ENCODE measurements around the gene RHOF. TPM values are rescaled to one million over a fixed set of nuclear protein-coding genes. Genes with fewer than 3 reads are reported as not detected.
A peak's percentile ranks its signal among the peaks of the same experiment; 100 is the strongest.

The RHOF gene
- total RNA-seq, 1 experiment from 2014 or later, result 29.1 TPM

DNA sequence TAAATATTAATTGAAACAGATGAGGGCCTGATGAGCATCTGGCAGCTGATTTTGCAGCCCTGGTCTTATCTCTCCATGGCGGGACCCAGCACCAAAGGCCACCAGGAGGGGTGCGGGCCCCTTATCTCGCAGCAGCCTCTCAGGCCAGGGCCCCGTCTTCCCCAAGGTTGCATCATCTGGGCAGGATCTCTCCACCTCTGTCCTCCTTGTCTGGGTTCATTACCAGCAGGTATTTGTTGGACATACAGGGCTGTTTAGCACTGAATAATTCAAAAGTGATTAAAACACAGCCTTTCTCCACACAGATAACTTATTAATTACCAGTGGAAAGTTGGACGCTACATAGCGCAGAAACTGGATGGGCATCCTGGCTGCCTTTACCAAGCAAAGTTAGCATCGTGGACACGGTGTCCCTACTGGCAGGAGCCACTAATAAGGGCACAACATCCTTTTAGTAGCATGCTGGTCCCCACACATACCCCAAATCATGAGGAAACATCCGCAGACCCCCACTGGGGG, 55.1 kb downstream of the RHOF start:
- no peak overlapping the region for H3K14ac ChIP-seq (ENCODE audit: insufficient read depth, low read length)
- H3K4ac ChIP-seq (ENCODE audit: low read depth, low read length), result no peak overlapping the region
- no peaks in the 10 kb centered on the region for H3K9me3 ChIP-seq (ENCODE audit: control insufficient read depth, low read depth, low read length)
- H3K27me3 Mint-ChIP-seq (ENCODE audit: low read depth), result no peaks in the 10 kb centered on the region
- no peak for DNase-seq
- no peaks in the 10 kb centered on the region for H4K20me1 ChIP-seq (ENCODE audit: control insufficient read depth, insufficient read depth, insufficient read length)
- H2AFZ ChIP-seq (ENCODE audit: low read length), result no peak overlapping the region
- no peak overlapping the region for H3K4me2 ChIP-seq (ENCODE audit: insufficient read depth, insufficient read length, low read length)
- H3K56ac ChIP-seq (ENCODE audit: insufficient read length, low read depth, low read length), result no peak overlapping the region
- no peak overlapping the region for H2AK5ac ChIP-seq (ENCODE audit: insufficient read length, low read length)
- H2BK20ac ChIP-seq (ENCODE audit: low read depth, low read length, poor library complexity, severe bottlenecking), result no peak overlapping the region
- H3K9me3 Mint-ChIP-seq, result no peaks in the 10 kb centered on the region
- H3K4me1 ChIP-seq (ENCODE audit: insufficient read depth, low read length), result no peaks in the 10 kb centered on the region
- peak overlapping the region; percentile 60 to 70 (median 68); a peak in 3 of 7 replicates for H3K27ac Mint-ChIP-seq
- no peak overlapping the region for H3K27ac ChIP-seq (ENCODE audit: insufficient read length, low read depth, low read length)
- no peak overlapping the region for H3K23ac ChIP-seq (ENCODE audit: insufficient read length, low read depth, low read length)
- no peak overlapping the region for H3K4me3 Mint-ChIP-seq
- H3K9ac ChIP-seq (ENCODE audit: extremely low read depth, insufficient read length, low read length), result no peak overlapping the region
- no peaks in the 10 kb centered on the region; the same call in 1 of the 2 replicates for H3K79me2 ChIP-seq (ENCODE audit: insufficient read depth, low read length)
- H4K8ac ChIP-seq (replicated peaks; ENCODE audit: insufficient read length, low read depth, low read length), result no peak overlapping the region
- no peak overlapping the region for H2BK12ac ChIP-seq (ENCODE audit: insufficient read length, low read depth, low read length)
- H2BK5ac ChIP-seq (ENCODE audit: insufficient read length, low read length), result peak overlapping the region; percentile 16
- peaks cover 0 to 2% (median 0%) of the 10 kb centered on the region in 3 experiments; a peak in 1 of 7 replicates for H3K36me3 Mint-ChIP-seq (ENCODE audit: insufficient read depth in 1 of 3, low read depth in 3 of 3)
- peaks cover 0 to 2% of the 10 kb centered on the region in 2 experiments; a peak in 1 of 4 replicates for H3K4me1 Mint-ChIP-seq
- TF ChIP-seq, protein P1, sequence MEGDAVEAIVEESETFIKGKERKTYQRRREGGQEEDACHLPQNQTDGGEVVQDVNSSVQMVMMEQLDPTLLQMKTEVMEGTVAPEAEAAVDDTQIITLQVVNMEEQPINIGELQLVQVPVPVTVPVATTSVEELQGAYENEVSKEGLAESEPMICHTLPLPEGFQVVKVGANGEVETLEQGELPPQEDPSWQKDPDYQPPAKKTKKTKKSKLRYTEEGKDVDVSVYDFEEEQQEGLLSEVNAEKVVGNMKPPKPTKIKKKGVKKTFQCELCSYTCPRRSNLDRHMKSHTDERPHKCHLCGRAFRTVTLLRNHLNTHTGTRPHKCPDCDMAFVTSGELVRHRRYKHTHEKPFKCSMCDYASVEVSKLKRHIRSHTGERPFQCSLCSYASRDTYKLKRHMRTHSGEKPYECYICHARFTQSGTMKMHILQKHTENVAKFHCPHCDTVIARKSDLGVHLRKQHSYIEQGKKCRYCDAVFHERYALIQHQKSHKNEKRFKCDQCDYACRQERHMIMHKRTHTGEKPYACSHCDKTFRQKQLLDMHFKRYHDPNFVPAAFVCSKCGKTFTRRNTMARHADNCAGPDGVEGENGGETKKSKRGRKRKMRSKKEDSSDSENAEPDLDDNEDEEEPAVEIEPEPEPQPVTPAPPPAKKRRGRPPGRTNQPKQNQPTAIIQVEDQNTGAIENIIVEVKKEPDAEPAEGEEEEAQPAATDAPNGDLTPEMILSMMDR (conservative IDR thresholded peaks at IDR 0.05), result no peak
- no CpG with 5 or more reads among the region's 9 CpGs for WGBS (ENCODE audit: extremely low coverage, insufficient read length, low lambda C conversion rate)
- no peaks in the 10 kb centered on the region for H3K27me3 ChIP-seq (ENCODE audit: insufficient read depth, low read length)
- no peak overlapping the region for H2BK120ac ChIP-seq (ENCODE audit: low read depth, low read length, poor library complexity, severe bottlenecking)
- H3K23me2 ChIP-seq (ENCODE audit: insufficient read length, low read depth, low read length, poor library complexity, severe bottlenecking), result no peaks in the 10 kb centered on the region
- no peaks in the 10 kb centered on the region for H3K79me1 ChIP-seq (ENCODE audit: insufficient read depth, low read depth, low read length, poor library complexity, severe bottlenecking)
- H4K91ac ChIP-seq (ENCODE audit: insufficient read length, low read depth, low read length), result no peak overlapping the region
- no peak overlapping the region for H3T11ph ChIP-seq (ENCODE audit: low read length)
- H3K18ac ChIP-seq (ENCODE audit: insufficient read length, low read depth, low read length), result no peak overlapping the region
- no peak overlapping the region for H2BK15ac ChIP-seq (ENCODE audit: low read depth, low read length)
- no peak overlapping the region for H4K5ac ChIP-seq (ENCODE audit: insufficient read length, low read depth, low read length)
